GM10266 (cell line): ENCODE measurements around the gene UBE2M.
"Not testable (repeated sequence)": the region's sequence is repeated elsewhere in the genome, so short reads cannot be mapped to it uniquely, and the experiment has no call there.

Source experiments
- DNase-seq: peaks from one replicate; pipeline ENCODE4 v3.0.0; 2012; ENCODE audit errors: extremely low spot score
- TF ChIP-seq, protein P1 (sequence below): IDR thresholded peaks from 2 replicates; pipeline ENCODE4 v1.5.1; 2012; ENCODE audit warnings: mild to moderate bottlenecking, low read depth; ENCODE audit not compliant: control insufficient read depth, insufficient read depth; ENCODE audit errors: missing control alignments

Gene UBE2M

DNA sequence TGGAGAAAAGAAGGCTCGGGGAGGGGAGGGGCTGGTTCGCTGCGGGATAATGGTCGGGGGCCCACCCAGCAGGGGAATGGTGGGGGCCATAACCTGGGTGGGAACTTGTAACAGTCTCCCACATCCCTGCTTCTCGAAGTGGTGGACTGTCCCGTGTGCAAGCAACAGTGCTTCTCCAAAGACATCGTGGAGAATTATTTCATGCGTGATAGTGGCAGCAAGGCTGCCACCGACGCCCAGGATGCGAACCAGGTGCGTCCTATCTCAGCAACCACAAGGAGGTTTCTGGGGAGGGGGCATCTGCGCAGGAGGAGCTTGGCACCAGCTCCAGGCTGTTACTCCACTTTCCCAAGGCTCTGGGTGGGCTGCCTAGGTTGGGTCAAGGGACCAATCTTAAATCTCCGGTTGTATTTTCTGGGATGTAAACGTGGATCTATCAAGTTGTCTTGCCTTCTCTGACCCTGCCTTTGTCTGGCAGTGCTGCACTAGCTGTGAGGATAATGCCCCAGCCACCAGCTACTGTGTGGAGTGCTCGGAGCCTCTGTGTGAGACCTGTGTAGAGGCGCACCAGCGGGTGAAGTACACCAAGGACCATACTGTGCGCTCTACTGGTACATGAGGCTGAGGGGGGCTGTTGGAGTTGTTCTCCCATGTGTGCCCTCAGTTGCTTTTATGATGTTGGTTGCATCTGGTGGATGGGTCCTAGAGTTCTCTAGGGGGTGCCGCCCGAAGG is 13.0 kb downstream of the UBE2M start:
- TF ChIP-seq, protein P1, sequence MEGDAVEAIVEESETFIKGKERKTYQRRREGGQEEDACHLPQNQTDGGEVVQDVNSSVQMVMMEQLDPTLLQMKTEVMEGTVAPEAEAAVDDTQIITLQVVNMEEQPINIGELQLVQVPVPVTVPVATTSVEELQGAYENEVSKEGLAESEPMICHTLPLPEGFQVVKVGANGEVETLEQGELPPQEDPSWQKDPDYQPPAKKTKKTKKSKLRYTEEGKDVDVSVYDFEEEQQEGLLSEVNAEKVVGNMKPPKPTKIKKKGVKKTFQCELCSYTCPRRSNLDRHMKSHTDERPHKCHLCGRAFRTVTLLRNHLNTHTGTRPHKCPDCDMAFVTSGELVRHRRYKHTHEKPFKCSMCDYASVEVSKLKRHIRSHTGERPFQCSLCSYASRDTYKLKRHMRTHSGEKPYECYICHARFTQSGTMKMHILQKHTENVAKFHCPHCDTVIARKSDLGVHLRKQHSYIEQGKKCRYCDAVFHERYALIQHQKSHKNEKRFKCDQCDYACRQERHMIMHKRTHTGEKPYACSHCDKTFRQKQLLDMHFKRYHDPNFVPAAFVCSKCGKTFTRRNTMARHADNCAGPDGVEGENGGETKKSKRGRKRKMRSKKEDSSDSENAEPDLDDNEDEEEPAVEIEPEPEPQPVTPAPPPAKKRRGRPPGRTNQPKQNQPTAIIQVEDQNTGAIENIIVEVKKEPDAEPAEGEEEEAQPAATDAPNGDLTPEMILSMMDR: no peak
- no peak for DNase-seq

GRCh38 chr19:58544591-58545285 is 13.7 kb downstream of the UBE2M start:
- peak; percentile 96 for DNase-seq
- TF ChIP-seq, protein P1: no peak

GRCh38 chr19:58543826-58544590 is 14.4 kb downstream of the UBE2M start, which contains the start of gene TRIM28:
Gene TRIM28 (plus strand): TSS chr19:58544064. CDS start chr19:58544758, 694 bp downstream.
- TF ChIP-seq, protein P1: no peak
- DNase-seq: peak; percentile 100

DNA sequence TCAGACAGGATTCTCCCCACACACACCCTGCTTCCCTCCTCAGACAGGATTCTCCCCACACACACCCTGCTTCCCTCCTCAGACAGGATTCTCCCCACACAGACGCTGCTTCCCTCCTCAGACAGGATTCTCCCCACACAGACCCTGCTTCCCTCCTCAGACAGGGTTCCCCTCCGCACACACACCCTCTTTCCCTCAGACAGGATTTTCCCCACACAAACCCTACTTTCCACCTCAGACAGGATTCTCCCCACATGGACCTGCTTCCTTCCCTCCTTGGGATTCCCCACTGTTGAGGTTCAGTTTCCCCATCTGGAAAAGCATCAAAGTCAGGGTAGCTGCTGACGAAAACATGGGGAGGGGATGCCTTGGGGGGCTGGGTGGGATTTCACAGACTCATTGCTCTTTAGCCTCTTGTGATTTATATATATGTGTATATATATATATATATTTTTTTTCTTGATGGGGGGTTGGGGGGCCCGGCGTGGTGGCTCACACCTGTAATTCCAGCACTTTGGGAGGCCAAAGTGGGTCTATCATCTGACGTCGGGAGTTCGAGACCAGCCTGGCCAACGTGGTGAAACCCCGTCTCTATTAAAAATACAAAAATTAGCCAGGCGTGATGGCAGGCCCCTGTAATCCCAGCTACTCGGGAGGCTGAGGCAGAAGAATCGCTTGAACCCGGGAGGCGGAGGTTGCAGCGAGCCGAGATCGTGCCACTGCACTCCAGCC is 15.6 kb downstream of the UBE2M start:
- not testable (repeated sequence) for DNase-seq

- not testable (repeated sequence) for DNase-seq
Measured at GRCh38 chr19:58539169-58539559, 19.2 kb downstream of the UBE2M start.

GRCh38 chr19:58538257-58539168 is 19.9 kb downstream of the UBE2M start:
- no peak for DNase-seq

More at GRCh38 chr19:58538257-58539168, 19.9 kb downstream of the UBE2M start:
- TF ChIP-seq, protein P1: no peak
